Thymus (tissue), 11 donors: ENCODE measurements around the gene MTUS2. TPM values are rescaled to one million over a fixed set of nuclear protein-coding genes. Genes with fewer than 3 reads are reported as not detected.

Experiments
- DNase-seq, 9 donors: peaks; one replicate each; pipeline ENCODE4 v3.0.0-alpha.2; 2013; ENCODE audit warnings: low spot score in 9 of 9, low read depth in 6 of 9, missing footprints in 1 of 9
- H3K27ac ChIP-seq, 2 donors: one replicate each; pipeline ENCODE4 v1.5.1; 2013; ENCODE audit warnings: control low read depth in 1 of 2, low read depth in 1 of 2, low read length in 1 of 2, mild to moderate bottlenecking in 1 of 2, moderate library complexity in 1 of 2
- H3K27me3 ChIP-seq, 2 donors: one replicate each; pipeline ENCODE4 v1.5.1; 2013; ENCODE audit warnings: low read length in 1 of 2; ENCODE audit not compliant: control insufficient read depth in 2 of 2, insufficient read depth in 1 of 2
- H3K36me3 ChIP-seq, 2 donors: one replicate each; pipeline ENCODE4 v1.5.1; 2013; ENCODE audit warnings: low read length in 1 of 2, mild to moderate bottlenecking in 1 of 2, moderate library complexity in 1 of 2; ENCODE audit not compliant: control insufficient read depth in 2 of 2, insufficient read depth in 2 of 2
- H3K4me1 ChIP-seq, 2 donors: one replicate each; pipeline ENCODE4 v1.5.1; 2013; ENCODE audit warnings: low read length in 2 of 2; ENCODE audit not compliant: control insufficient read depth in 2 of 2, insufficient read depth in 2 of 2
- H3K4me3 ChIP-seq, 2 donors: one replicate each; pipeline ENCODE4 v1.5.1; 2013; ENCODE audit warnings: low read length in 2 of 2, control low read depth in 1 of 2, mild to moderate bottlenecking in 1 of 2
- H3K9me3 ChIP-seq, 2 donors: one replicate each; pipeline ENCODE4 v1.5.1; 2013; ENCODE audit warnings: low read length in 1 of 2, mild to moderate bottlenecking in 1 of 2; ENCODE audit not compliant: control insufficient read depth in 2 of 2, insufficient read depth in 1 of 2
- WGBS: extraction: QIAGEN DNeasy Blood & Tissue Kit; methylation state at CpG from one replicate; pipeline ENCODE4 v1.1.7; 2013; 5-methylcytosine and 5-hydroxymethylcytosine counted together
- polyA plus RNA-seq: library from polyadenylated mRNA; stranded (reverse); fragments of 200-250 nt; gene quantifications from one replicate; pipeline ENCODE4 v1.2.3, GENCODE V29; 2013
- total RNA-seq: library from RNA; stranded (reverse); fragments of 120-200 nt; gene quantifications from one replicate; pipeline ENCODE4 v1.2.4, GENCODE V29; 2013
- donor health status: healthy.

MTUS2 gene
- total and polyA plus RNA-seq, 2 donors: 0.09 to 0.18 TPM

DNA sequence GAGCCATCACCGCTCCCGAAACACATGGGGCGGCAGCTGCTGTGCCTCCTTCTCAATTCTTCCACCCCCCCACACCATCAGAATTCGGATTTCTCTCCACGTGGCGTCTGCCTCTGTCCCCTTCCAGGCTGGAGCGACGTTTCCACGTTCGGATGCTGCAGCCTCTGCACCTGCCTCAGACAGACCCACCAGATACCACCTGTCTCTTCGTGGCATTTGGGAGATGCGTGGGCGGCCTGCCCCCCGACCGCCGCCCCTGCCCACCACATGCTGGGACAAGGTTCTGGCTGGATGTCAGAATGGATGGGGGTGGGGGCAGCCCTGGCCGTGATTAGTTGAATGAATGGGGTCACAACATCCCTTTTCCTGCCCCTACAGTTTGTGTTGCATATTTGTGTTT, 685.4 kb downstream of the MTUS2 start:
- peaks cover 0 to 3% of the 10 kb centered on the region in 2 donors for H3K36me3 ChIP-seq
- WGBS: 85% methylated on average over 17 of the region's 17 CpGs
- H3K4me1 ChIP-seq: no peaks in the 10 kb centered on the region
- H3K4me3 ChIP-seq: no peak overlapping the region
- DNase-seq: no peak
- H3K9me3 ChIP-seq: no peaks in the 10 kb centered on the region
- H3K27ac ChIP-seq: no peak overlapping the region
- H3K27me3 ChIP-seq: peaks cover 0 to 28% of the 10 kb centered on the region in 2 donors

DNA sequence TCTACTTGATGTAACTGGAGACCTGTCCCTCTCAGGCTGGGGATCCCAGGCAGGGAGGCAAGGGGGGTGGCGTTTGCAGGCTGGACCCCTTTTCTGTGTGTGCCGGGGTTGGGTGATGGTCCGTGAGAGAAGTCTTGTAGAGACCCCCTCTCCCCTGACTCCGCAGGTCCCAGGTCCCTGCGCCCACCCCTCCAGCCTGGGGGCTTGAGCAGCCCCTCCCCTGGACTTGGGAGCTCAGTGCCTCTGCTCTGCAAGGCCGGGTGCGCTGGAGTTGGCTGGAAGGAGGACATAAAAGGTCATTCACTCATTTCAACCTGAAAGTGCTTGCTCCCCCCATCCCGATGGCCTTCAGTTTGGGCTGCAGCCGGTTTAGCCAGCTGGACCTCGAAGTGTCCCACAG, 685.8 kb downstream of the MTUS2 start:
- 93% methylated on average over 10 of the region's 10 CpGs for WGBS
- H3K27ac ChIP-seq: no peak overlapping the region
- peaks cover 0 to 3% of the 10 kb centered on the region in 2 donors for H3K36me3 ChIP-seq
- H3K4me3 ChIP-seq: no peak overlapping the region
- no peak for DNase-seq
- no peaks in the 10 kb centered on the region for H3K9me3 ChIP-seq
- no peaks in the 10 kb centered on the region for H3K4me1 ChIP-seq
- peaks cover 0 to 28% of the 10 kb centered on the region in 2 donors for H3K27me3 ChIP-seq

- WGBS: 88% methylated on average over 14 of the region's 14 CpGs
- no peaks in the 10 kb centered on the region for H3K4me1 ChIP-seq
- peaks cover 0 to 22% of the 10 kb centered on the region in 2 donors for H3K27me3 ChIP-seq
- no peak for DNase-seq
- H3K36me3 ChIP-seq: peaks cover 3% of the 10 kb centered on the region in 2 donors
- no peak overlapping the region for H3K27ac ChIP-seq
- no peak overlapping the region for H3K4me3 ChIP-seq
- no peaks in the 10 kb centered on the region for H3K9me3 ChIP-seq
These were observed 687.2 kb downstream of the MTUS2 start for GRCh38 chr13:29507356-29507755.

- WGBS: 65% methylated on average over 16 of the region's 16 CpGs
- DNase-seq: peak; percentile 38 to 84 (median 61)
- Histone ChIP-seq H3K4me3 (no peak overlapping the region), H3K27ac (no peak overlapping the region), H3K9me3 (no peaks in the 10 kb centered on the region), H3K27me3 (peaks cover 0 to 13% of the 10 kb centered on the region in 2 donors), H3K4me1 (no peaks in the 10 kb centered on the region), H3K36me3 (peaks cover 7 to 9% of the 10 kb centered on the region in 2 donors)
These were observed 688.2 kb downstream of the MTUS2 start for GRCh38 chr13:29508130-29508875.

- Histone ChIP-seq H3K4me3 (no peak overlapping the region), H3K27ac (no peak overlapping the region), H3K4me1 (no peaks in the 10 kb centered on the region), H3K36me3 (peaks cover 12 to 15% of the 10 kb centered on the region in 2 donors), H3K9me3 (no peaks in the 10 kb centered on the region), H3K27me3 (peaks cover 0 to 11% of the 10 kb centered on the region in 2 donors)
- 98% methylated on average over 4 of the region's 4 CpGs for WGBS
- DNase-seq: no peak
These were observed 688.7 kb downstream of the MTUS2 start for GRCh38 chr13:29508876-29509252.

DNA sequence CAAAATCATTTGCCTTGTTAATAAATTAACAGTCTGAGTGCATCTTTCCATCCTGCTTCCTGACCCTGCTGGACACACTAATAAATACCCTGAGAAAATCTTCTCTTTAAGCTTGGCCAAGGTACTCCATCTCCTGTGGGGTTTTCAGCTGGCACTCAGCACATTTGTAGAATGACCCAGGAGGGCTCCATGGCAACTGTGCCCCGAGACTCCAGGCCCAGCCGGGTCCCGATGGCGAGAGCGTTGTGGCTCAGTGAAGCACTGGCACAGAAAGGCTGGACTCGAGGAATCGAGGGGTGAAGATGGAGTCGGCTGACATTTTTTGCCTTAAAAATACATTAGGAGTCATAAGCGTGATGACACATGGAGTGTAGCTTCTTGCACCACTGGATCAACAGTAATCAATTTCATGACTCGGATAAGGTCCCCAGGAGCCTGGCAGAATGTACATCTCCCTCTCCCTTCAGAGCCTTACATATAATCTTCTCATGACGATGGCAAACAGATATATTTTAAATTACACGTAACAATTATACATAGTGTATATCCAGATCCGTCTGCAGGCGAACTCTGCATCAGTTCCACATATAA, 690.0 kb downstream of the MTUS2 start:
- Histone ChIP-seq H3K27ac (no peak overlapping the region), H3K4me1 (no peaks in the 10 kb centered on the region), H3K9me3 (no peaks in the 10 kb centered on the region), H3K36me3 (peaks cover 23 to 24% of the 10 kb centered on the region in 2 donors), H3K27me3 (peaks cover 0 to 4% of the 10 kb centered on the region in 2 donors), H3K4me3 (no peak overlapping the region)
- 97% methylated on average over 14 of the region's 14 CpGs for whole genome bisulfite sequencing
- no peak for DNase-seq

GRCh38 chr13:29510651-29511084, 690.5 kb downstream of the MTUS2 start:
- DNase-seq: no peak
- Histone ChIP-seq H3K9me3 (no peaks in the 10 kb centered on the region), H3K4me3 (no peak overlapping the region), H3K27me3 (no peaks in the 10 kb centered on the region), H3K4me1 (no peaks in the 10 kb centered on the region), H3K36me3 (peaks cover 28 to 29% of the 10 kb centered on the region in 2 donors), H3K27ac (no peak overlapping the region)
- WGBS: 99% methylated on average over 10 of the region's 10 CpGs

- H3K36me3 ChIP-seq: peaks cover 34 to 35% of the 10 kb centered on the region in 2 donors
- WGBS: 96% methylated on average over 12 of the region's 12 CpGs
- no peaks in the 10 kb centered on the region for H3K9me3 ChIP-seq
- no peak for DNase-seq
- H3K27ac ChIP-seq: no peak overlapping the region
- H3K4me1 ChIP-seq: no peaks in the 10 kb centered on the region
- no peak overlapping the region for H3K4me3 ChIP-seq
- H3K27me3 ChIP-seq: no peaks in the 10 kb centered on the region
These were observed 691.1 kb downstream of the MTUS2 start for GRCh38 chr13:29511106-29511796.

DNA sequence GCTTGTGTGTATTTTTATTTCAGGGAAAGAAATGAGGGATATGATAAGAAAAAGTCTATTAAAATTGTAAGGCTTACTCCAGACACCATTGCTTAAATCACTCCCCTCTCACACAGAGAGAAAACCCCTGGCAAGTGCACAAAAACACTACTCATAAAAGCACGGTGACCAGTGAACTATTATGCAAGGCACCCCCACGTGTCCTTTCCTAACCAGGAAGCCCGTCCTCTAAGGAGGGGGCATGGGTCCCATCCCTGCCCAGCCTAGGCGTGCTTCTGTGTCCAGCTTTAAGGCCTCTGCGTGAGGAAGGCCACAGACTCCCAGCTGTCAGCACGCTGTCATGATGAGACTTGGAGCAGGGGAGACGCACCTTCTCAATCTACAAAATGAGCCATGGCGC, 691.8 kb downstream of the MTUS2 start:
- no peak overlapping the region for H3K27ac ChIP-seq
- DNase-seq: no peak
- H3K4me3 ChIP-seq: no peak overlapping the region
- H3K27me3 ChIP-seq: no peaks in the 10 kb centered on the region
- 96% methylated on average over 8 of the region's 8 CpGs for WGBS
- peaks cover 41% of the 10 kb centered on the region in 2 donors for H3K36me3 ChIP-seq
- H3K9me3 ChIP-seq: no peaks in the 10 kb centered on the region
- no peaks in the 10 kb centered on the region for H3K4me1 ChIP-seq
